Erythroblast (primary cell): ENCODE data around the gene MMRN2.

Experiments
- GATA1 ChIP-seq: IDR thresholded peaks from 2 replicates; pipeline ENCODE4 v1.6.1; 2011; ENCODE audit warnings: low read depth, mild to moderate bottlenecking, control low read depth, low read length, moderate library complexity
- POLR2A ChIP-seq: IDR thresholded peaks from 2 replicates; pipeline ENCODE4 v1.6.1; 2011; ENCODE audit warnings: mild to moderate bottlenecking, low read length

DNA sequence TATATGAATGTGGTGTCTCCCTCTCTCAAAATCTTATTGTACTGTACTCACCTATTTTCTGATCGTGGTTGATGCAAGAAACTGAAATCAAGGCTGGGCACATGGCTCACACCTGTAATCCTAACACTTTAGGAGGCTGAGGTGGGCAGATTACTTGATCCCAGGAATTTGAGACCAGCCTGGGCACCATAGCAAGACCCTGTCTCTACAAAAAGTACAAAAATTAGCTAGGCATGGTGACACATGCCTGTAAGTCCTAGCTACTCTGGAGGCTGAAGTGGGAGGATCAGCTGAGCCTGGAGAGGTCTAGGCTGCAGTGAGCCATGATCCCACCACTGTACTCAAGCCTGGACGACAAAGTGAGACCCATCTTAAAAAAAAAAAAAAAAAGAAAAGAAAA is 16.0 kb downstream of the MMRN2 start:
- TF ChIP-seq POLR2A (no peak), GATA1 (no peak)
